Endodermal cell (in vitro differentiated cells): ENCODE results near the gene LONRF2. TPM values are rescaled to one million over a fixed set of nuclear protein-coding genes. Genes with fewer than 3 reads are reported as not detected.
"Not testable (repeated sequence)": the region's sequence is repeated elsewhere in the genome, so short reads cannot be mapped to it uniquely, and the experiment has no call there.

ENCODE experiments used
- DNase-seq: peaks from one replicate; pipeline ENCODE4 v3.0.0-alpha.2; 2017
- H3K27ac ChIP-seq: 2 replicates; pipeline ENCODE4 v1.5.1; 2013; ENCODE audit warnings: mild to moderate bottlenecking, low read depth, low read length, moderate library complexity
- H3K27me3 ChIP-seq: 2 replicates; pipeline ENCODE4 v1.6.1; 2013; ENCODE audit warnings: mild to moderate bottlenecking, low read length, moderate library complexity; ENCODE audit not compliant: insufficient read depth, control insufficient read depth, poor library complexity, severe bottlenecking
- H3K36me3 ChIP-seq: 2 replicates; pipeline ENCODE4 v1.7.0; 2013; ENCODE audit warnings: mild to moderate bottlenecking, low read length, moderate library complexity; ENCODE audit not compliant: control insufficient read depth, insufficient read depth
- H3K4me1 ChIP-seq: one replicate; pipeline ENCODE4 v1.7.0; 2013; ENCODE audit warnings: low read length; ENCODE audit not compliant: control insufficient read depth, insufficient read depth
- H3K4me3 ChIP-seq: 2 replicates; pipeline ENCODE4 v1.5.1; 2013; ENCODE audit warnings: mild to moderate bottlenecking, low read length, moderate library complexity
- H3K9ac ChIP-seq: 2 replicates; pipeline ENCODE4 v1.6.1; 2013; ENCODE audit warnings: mild to moderate bottlenecking, low read length, moderate library complexity; ENCODE audit not compliant: poor library complexity, severe bottlenecking; ENCODE audit errors: extremely low read depth
- H3K9me3 ChIP-seq: 2 replicates; pipeline ENCODE4 v1.6.1; 2013; ENCODE audit warnings: mild to moderate bottlenecking, low read length, moderate library complexity; ENCODE audit not compliant: control insufficient read depth
- H3K27ac Mint-ChIP-seq: 2 replicates; pipeline ENCODE4 v1.8.0; 2020; ENCODE audit warnings: mixed read lengths
- H3K27me3 Mint-ChIP-seq: 2 replicates; pipeline ENCODE4 v1.8.0; 2021; ENCODE audit warnings: mild to moderate bottlenecking, mixed read lengths; ENCODE audit not compliant: insufficient read depth
- H3K36me3 Mint-ChIP-seq: 2 replicates; pipeline ENCODE4 v1.8.0; 2020; ENCODE audit warnings: low read depth, mixed read lengths
- H3K4me1 Mint-ChIP-seq: 2 replicates; pipeline ENCODE4 v1.8.0; 2020; ENCODE audit warnings: mixed read lengths
- H3K4me3 Mint-ChIP-seq: 2 replicates; pipeline ENCODE4 v1.8.0; 2020; ENCODE audit warnings: mild to moderate bottlenecking, moderate library complexity, mixed read lengths
- H3K9me3 Mint-ChIP-seq: 2 replicates; pipeline ENCODE4 v1.8.0; 2020; ENCODE audit warnings: mild to moderate bottlenecking, mixed read lengths
- CTCF ChIP-seq: fragments of 200-600 bp; sonication (generic); conservative IDR thresholded peaks from 2 replicates; pipeline ENCODE4 v1.5.0; 2021; ENCODE audit warnings: antibody characterized with exemption, mild to moderate bottlenecking
- WGBS, 2 experiments: methylation state at CpG; one replicate each; pipeline versions ENCODE4 v1.1.5 to v1.1.7; 2013; ENCODE audit warnings: missing lambda C conversion rate in 2 of 2, mixed read lengths in 1 of 2; ENCODE audit not compliant: insufficient coverage in 1 of 2, insufficient read length in 1 of 2; 5-methylcytosine and 5-hydroxymethylcytosine counted together
- total RNA-seq, 2 donors: library from RNA; stranded (reverse); fragmentation: NEBNext Ultra II Directional in 1 of 2; extraction: Animal tissue kit (Norgen Biotek cat#: 25700) in 1 of 2; gene quantifications; 2 replicates in 1 of 2; 3 replicates in 1 of 2; pipeline ENCODE4 v1.2.1, GENCODE V29; 2021

LONRF2 gene
- total RNA-seq, 2 donors from 2014 or later: 0.40 to 0.71 TPM

- Mint-ChIP-seq H3K9me3 (no peaks in the 10 kb centered on the region), H3K4me3 (no peak overlapping the region), H3K27me3 (peaks cover 21% of the 10 kb centered on the region), H3K4me1 (peaks cover 1% of the 10 kb centered on the region), H3K27ac (no peak overlapping the region), H3K36me3 (no peaks in the 10 kb centered on the region)
- no peak for TF ChIP-seq CTCF
- no peaks in the 10 kb centered on the region for H3K36me3 ChIP-seq
- peaks cover 3% of the 10 kb centered on the region for H3K4me1 ChIP-seq
- no peaks in the 10 kb centered on the region for H3K9me3 ChIP-seq
- WGBS, 2 experiments: 94 to 100% methylated on average over 1 to 5 of the region's 5 CpGs
- H3K9ac ChIP-seq: no peak overlapping the region
- no peak overlapping the region for H3K27ac ChIP-seq
- no peak for DNase-seq
- no peak overlapping the region for H3K4me3 ChIP-seq
- H3K27me3 ChIP-seq: peaks cover 19% of the 10 kb centered on the region
Measured at GRCh38 chr2:100248971-100249370, 73.3 kb downstream of the LONRF2 start.

GRCh38 chr2:100248556-100248955 lies 73.7 kb downstream of the LONRF2 start:
- peaks cover 23% of the 10 kb centered on the region for H3K27me3 Mint-ChIP-seq
- not testable (repeated sequence) for H3K27ac ChIP-seq, H3K9me3 Mint-ChIP-seq, H3K36me3 Mint-ChIP-seq, H3K4me1 ChIP-seq, H3K9me3 ChIP-seq, H3K4me3 ChIP-seq, H3K4me1 Mint-ChIP-seq, H3K27ac Mint-ChIP-seq, H3K4me3 Mint-ChIP-seq, H3K36me3 ChIP-seq, H3K9ac ChIP-seq
- H3K27me3 ChIP-seq: peaks cover 23% of the 10 kb centered on the region
- whole genome bisulfite sequencing, 2 experiments: 81 to 86% methylated on average over 9 of the region's 9 CpGs
- peak; percentile 3 for DNase-seq

- DNase-seq: no peak
- H3K27ac ChIP-seq: no peak overlapping the region
- no peaks in the 10 kb centered on the region for H3K9me3 ChIP-seq
- Mint-ChIP-seq H3K9me3 (no peaks in the 10 kb centered on the region), H3K4me1 (peaks cover 1% of the 10 kb centered on the region), H3K27ac (no peak overlapping the region), H3K4me3 (no peak overlapping the region), H3K36me3 (no peaks in the 10 kb centered on the region), H3K27me3 (peaks cover 29% of the 10 kb centered on the region)
- no peak for TF ChIP-seq CTCF
- peaks cover 29% of the 10 kb centered on the region for H3K27me3 ChIP-seq
- H3K9ac ChIP-seq: no peak overlapping the region
- H3K4me1 ChIP-seq: peaks cover 3% of the 10 kb centered on the region
- no peak overlapping the region for H3K4me3 ChIP-seq
- H3K36me3 ChIP-seq: no peaks in the 10 kb centered on the region
- WGBS, 2 experiments: 93 to 100% methylated on average over 1 to 4 of the region's 4 CpGs
Measured at GRCh38 chr2:100248044-100248330, 74.3 kb downstream of the LONRF2 start.

GRCh38 chr2:100247256-100248043 lies 74.9 kb downstream of the LONRF2 start:
- DNase-seq: no peak
- H3K4me3 ChIP-seq: no peak overlapping the region
- no peak overlapping the region for H3K9ac ChIP-seq
- H3K27me3 Mint-ChIP-seq: peaks cover 34% of the 10 kb centered on the region
- H3K4me1 ChIP-seq: peaks cover 3% of the 10 kb centered on the region
- no peak overlapping the region for H3K4me3 Mint-ChIP-seq
- H3K36me3 Mint-ChIP-seq: no peaks in the 10 kb centered on the region
- WGBS, 2 experiments: 84 to 90% methylated on average over 5 to 14 of the region's 14 CpGs
- H3K27ac ChIP-seq: no peak overlapping the region
- no peak for TF ChIP-seq CTCF
- H3K36me3 ChIP-seq: no peaks in the 10 kb centered on the region
- H3K9me3 Mint-ChIP-seq: no peaks in the 10 kb centered on the region
- peaks cover 33% of the 10 kb centered on the region for H3K27me3 ChIP-seq
- no peak overlapping the region for H3K27ac Mint-ChIP-seq
- peaks cover 1% of the 10 kb centered on the region for H3K4me1 Mint-ChIP-seq
- no peaks in the 10 kb centered on the region for H3K9me3 ChIP-seq
